CD4-positive, CD25-positive, alpha-beta regulatory T cell (primary cell): ENCODE results near the gene TMCO6. TPM values are rescaled to one million over a fixed set of nuclear protein-coding genes. Genes with fewer than 3 reads are reported as not detected.
A peak's percentile ranks its signal among the peaks of the same experiment; 100 is the strongest.
"Not testable (repeated sequence)": the region's sequence is repeated elsewhere in the genome, so short reads cannot be mapped to it uniquely, and the experiment has no call there.

Experiments
- ATAC-seq, 2 donors: fragments of 150-1000 bp; cut with Tn5 transposase; one replicate each; pipeline ENCODE4 v1.10.0; 2021; ENCODE audit warnings: low read depth in 2 of 2, moderate number of reproducible peaks in 2 of 2, moderate library complexity in 1 of 2
- DNase-seq, 3 donors: peaks; one replicate each; pipeline versions ENCODE4 v3.0.0 to v3.0.0-alpha.2; 2012 to 2022; ENCODE audit warnings: mixed read lengths in 1 of 3
- H3K27ac ChIP-seq: one replicate; pipeline ENCODE4 v1.7.0; 2013; ENCODE audit warnings: mild to moderate bottlenecking, low read length; ENCODE audit not compliant: insufficient read depth, poor library complexity, severe bottlenecking
- H3K27me3 ChIP-seq: one replicate; pipeline ENCODE4 v1.7.0; 2013; ENCODE audit warnings: low read length; ENCODE audit not compliant: control insufficient read depth, insufficient read depth
- H3K36me3 ChIP-seq: one replicate; pipeline ENCODE4 v1.7.0; 2013; ENCODE audit warnings: mild to moderate bottlenecking, low read length, moderate library complexity; ENCODE audit not compliant: control insufficient read depth, insufficient read depth
- H3K4me1 ChIP-seq: 2 replicates; pipeline ENCODE4 v1.7.0; 2013; ENCODE audit warnings: mild to moderate bottlenecking, low read length; ENCODE audit not compliant: insufficient read depth, control insufficient read depth, poor library complexity, severe bottlenecking
- H3K4me3 ChIP-seq: one replicate; pipeline ENCODE4 v1.7.0; 2013; ENCODE audit warnings: low read depth, mild to moderate bottlenecking, low read length, moderate library complexity
- H3K9me3 ChIP-seq, 2 experiments: 1 replicate in 1 of 2; 2 replicates in 1 of 2; pipeline ENCODE4 v1.7.0; 2013; ENCODE audit warnings: low read length in 2 of 2, mild to moderate bottlenecking in 1 of 2, moderate library complexity in 1 of 2; ENCODE audit not compliant: control insufficient read depth in 2 of 2
- H3K27ac Mint-ChIP-seq, 3 donors: one replicate each; pipeline ENCODE4 v1.8.0; 2020 to 2022; ENCODE audit warnings: mild to moderate bottlenecking in 3 of 3, mixed read lengths in 3 of 3, moderate library complexity in 2 of 3
- H3K27me3 Mint-ChIP-seq: one replicate; pipeline ENCODE4 v1.8.0; 2022; ENCODE audit warnings: mild to moderate bottlenecking, mixed read lengths
- H3K36me3 Mint-ChIP-seq: one replicate; pipeline ENCODE4 v1.8.0; 2020; ENCODE audit warnings: mixed read lengths
- H3K4me1 Mint-ChIP-seq, 4 donors: one replicate each; pipeline ENCODE4 v1.8.0; 2020 to 2022; ENCODE audit warnings: mixed read lengths in 4 of 4, mild to moderate bottlenecking in 1 of 4
- H3K4me3 Mint-ChIP-seq, 4 donors: one replicate each; pipeline ENCODE4 v1.8.0; 2020 to 2022; ENCODE audit warnings: mild to moderate bottlenecking in 4 of 4, mixed read lengths in 4 of 4, moderate library complexity in 3 of 4
- H3K9me3 Mint-ChIP-seq, 7 donors: one replicate each; pipeline ENCODE4 v1.8.0; 2020 to 2022; ENCODE audit warnings: mixed read lengths in 7 of 7, mild to moderate bottlenecking in 3 of 7, moderate library complexity in 2 of 7
- polyA plus RNA-seq, 4 donors: library from polyadenylated mRNA; unstranded; fragments of 300-500 nt; fragmentation: Illumina TruSeq; gene quantifications; one replicate each; pipeline ENCODE4 v1.2.3, GENCODE V29; 2021
- total RNA-seq: library from RNA; stranded (reverse); gene quantifications from one replicate; pipeline ENCODE4 v1.2.3, GENCODE V29; 2022

Gene TMCO6
- total and polyA plus RNA-seq, 5 donors from 2014 or later: 17.0 to 24.1 (median 18.6) TPM

GRCh38 chr5:140637371-140638100 is 1.7 kb upstream of the TMCO6 start:
- H3K9me3 Mint-ChIP-seq: peaks cover 0 to 1% (median 0%) of the 10 kb centered on the region in 7 donors
- peak overlapping the region; percentile 27 to 93 (median 66) for H3K4me3 Mint-ChIP-seq
- no peak for ATAC-seq
- Histone ChIP-seq H3K4me1 (peaks cover 25% of the 10 kb centered on the region), H3K27me3 (peaks cover 3% of the 10 kb centered on the region), H3K36me3 (peaks cover 6% of the 10 kb centered on the region), H3K27ac (no peak overlapping the region), H3K4me3 (no peak overlapping the region), H3K9me3 (no peaks in the 10 kb centered on the region)
- H3K36me3 Mint-ChIP-seq: no peaks in the 10 kb centered on the region
- no peak for DNase-seq
- peaks cover 10% of the 10 kb centered on the region for H3K27me3 Mint-ChIP-seq
- H3K4me1 Mint-ChIP-seq: peaks cover 18 to 52% (median 35%) of the 10 kb centered on the region in 4 donors
- H3K27ac Mint-ChIP-seq: peak overlapping the region; percentile 15 to 80 (median 69)

GRCh38 chr5:140638898-140639147 is 428 bp upstream of the TMCO6 start:
- peak overlapping the region; percentile 93 to 98 (median 95) for H3K4me3 Mint-ChIP-seq

GRCh38 chr5:140641716-140642115 is 2.5 kb downstream of the TMCO6 start:
- no peaks in the 10 kb centered on the region for H3K27me3 Mint-ChIP-seq
- H3K4me1 ChIP-seq: peaks cover 26% of the 10 kb centered on the region
- H3K4me3 ChIP-seq: no peak overlapping the region
- H3K4me3 Mint-ChIP-seq: peak overlapping the region; percentile 0 to 94 (median 28)
- H3K27me3 ChIP-seq: no peaks in the 10 kb centered on the region
- H3K9me3 Mint-ChIP-seq: peaks cover 0 to 1% (median 0%) of the 10 kb centered on the region in 7 donors
- H3K27ac Mint-ChIP-seq: no peak overlapping the region
- peaks cover 20 to 66% (median 34%) of the 10 kb centered on the region in 4 donors for H3K4me1 Mint-ChIP-seq
- H3K9me3 ChIP-seq: no peaks in the 10 kb centered on the region
- DNase-seq (no peak), ATAC-seq (no peak)
- H3K36me3 ChIP-seq: peaks cover 24% of the 10 kb centered on the region
- no peak overlapping the region for H3K27ac ChIP-seq
- H3K36me3 Mint-ChIP-seq: peaks cover 19% of the 10 kb centered on the region

More at GRCh38 chr5:140638898-140639147, 428 bp upstream of the TMCO6 start:
- ATAC-seq, H3K36me3 Mint-ChIP-seq, DNase-seq, H3K9me3 ChIP-seq, H3K9me3 Mint-ChIP-seq, H3K27me3 Mint-ChIP-seq, H3K27me3 ChIP-seq: not testable (repeated sequence)
- H3K4me1 ChIP-seq: peaks cover 16% of the 10 kb centered on the region
- H3K4me3 ChIP-seq: peak overlapping the region; percentile 93
- peaks cover 18 to 45% (median 29%) of the 10 kb centered on the region in 4 donors for H3K4me1 Mint-ChIP-seq
- H3K27ac Mint-ChIP-seq: peak overlapping the region; percentile 92 to 97 (median 92)
- H3K27ac ChIP-seq: peak overlapping the region; percentile 83
- peaks cover 11% of the 10 kb centered on the region for H3K36me3 ChIP-seq

- H3K27ac Mint-ChIP-seq: no peak overlapping the region
- no peaks in the 10 kb centered on the region for H3K27me3 Mint-ChIP-seq
- no peak for DNase-seq
- H3K4me1 Mint-ChIP-seq: peaks cover 18 to 74% (median 34%) of the 10 kb centered on the region in 4 donors
- Histone ChIP-seq H3K4me1 (peaks cover 32% of the 10 kb centered on the region), H3K27ac (no peak overlapping the region), H3K9me3 (no peaks in the 10 kb centered on the region), H3K4me3 (no peak overlapping the region), H3K27me3 (no peaks in the 10 kb centered on the region), H3K36me3 (peaks cover 24% of the 10 kb centered on the region)
- H3K9me3 Mint-ChIP-seq: peaks cover 0 to 1% (median 0%) of the 10 kb centered on the region in 7 donors
- peak overlapping the region in 1 of 4 donors; percentile 94 for H3K4me3 Mint-ChIP-seq
- peaks cover 23% of the 10 kb centered on the region for H3K36me3 Mint-ChIP-seq
- ATAC-seq: no peak
These were observed 3.5 kb downstream of the TMCO6 start for GRCh38 chr5:140642718-140643117.

GRCh38 chr5:140647042-140647419 is 7.8 kb downstream of the TMCO6 start:
- Histone ChIP-seq H3K36me3 (peaks cover 45% of the 10 kb centered on the region), H3K27ac (peak overlapping the region; percentile 97), H3K4me1 (peaks cover 28% of the 10 kb centered on the region), H3K27me3 (no peaks in the 10 kb centered on the region), H3K9me3 (no peaks in the 10 kb centered on the region), H3K4me3 (peak overlapping the region; percentile 93)
- no peak for ATAC-seq
- Mint-ChIP-seq H3K4me3 (peak overlapping the region; percentile 97 to 99 (median 98)), H3K36me3 (peaks cover 44% of the 10 kb centered on the region), H3K9me3 (no peaks in the 10 kb centered on the region), H3K27me3 (no peaks in the 10 kb centered on the region), H3K27ac (peak overlapping the region; percentile 66 to 99 (median 97)), H3K4me1 (peaks cover 12 to 77% (median 31%) of the 10 kb centered on the region in 4 donors)
- DNase-seq: no peak

- peaks cover 3 to 19% (median 11%) of the 10 kb centered on the region in 4 donors for H3K4me1 Mint-ChIP-seq
- peak overlapping the region in 1 of 3 donors; percentile 67 for H3K27ac Mint-ChIP-seq
- peak overlapping the region in 2 of 4 donors; percentile 83 to 84 for H3K4me3 Mint-ChIP-seq
- H3K9me3 ChIP-seq: no peaks in the 10 kb centered on the region
- no peaks in the 10 kb centered on the region for H3K9me3 Mint-ChIP-seq
- DNase-seq: no peak
- H3K27me3 ChIP-seq: no peaks in the 10 kb centered on the region
- H3K27ac ChIP-seq: no peak overlapping the region
- no peak overlapping the region for H3K4me3 ChIP-seq
- H3K36me3 Mint-ChIP-seq: peaks cover 71% of the 10 kb centered on the region
- peaks cover under 1% of the 10 kb centered on the region for H3K4me1 ChIP-seq
- H3K36me3 ChIP-seq: peaks cover 90% of the 10 kb centered on the region
- no peaks in the 10 kb centered on the region for H3K27me3 Mint-ChIP-seq
- ATAC-seq: no peak
These were observed 19.6 kb downstream of the TMCO6 start for GRCh38 chr5:140658870-140659269.

GRCh38 chr5:140660371-140660770 is 21.1 kb downstream of the TMCO6 start:
- H3K9me3 ChIP-seq, H3K27ac ChIP-seq, ATAC-seq, H3K9me3 Mint-ChIP-seq, H3K27me3 Mint-ChIP-seq, H3K27me3 ChIP-seq, H3K4me3 ChIP-seq, DNase-seq: not testable (repeated sequence)
- peaks cover 58% of the 10 kb centered on the region for H3K36me3 Mint-ChIP-seq
- peak overlapping the region in 1 of 4 donors; percentile 68 for H3K4me3 Mint-ChIP-seq
- Histone ChIP-seq H3K36me3 (peaks cover 75% of the 10 kb centered on the region), H3K4me1 (peaks cover 11% of the 10 kb centered on the region)
- H3K4me1 Mint-ChIP-seq: peaks cover 0 to 13% (median 9%) of the 10 kb centered on the region in 4 donors
- H3K27ac Mint-ChIP-seq: peak overlapping the region in 2 of 3 donors; percentile 17 to 43

- Histone ChIP-seq H3K27ac (peak overlapping the region; percentile 97), H3K9me3 (no peaks in the 10 kb centered on the region), H3K4me1 (peaks cover 30% of the 10 kb centered on the region), H3K4me3 (peak overlapping the region; percentile 98), H3K27me3 (no peaks in the 10 kb centered on the region), H3K36me3 (peaks cover 57% of the 10 kb centered on the region)
- Mint-ChIP-seq H3K4me1 (peaks cover 5 to 47% (median 25%) of the 10 kb centered on the region in 4 donors), H3K27ac (peak overlapping the region; percentile 96 to 99 (median 97)), H3K9me3 (peaks cover 0 to 2% (median 0%) of the 10 kb centered on the region in 7 donors), H3K4me3 (peak overlapping the region; percentile 97 to 99 (median 98)), H3K36me3 (peaks cover 50% of the 10 kb centered on the region), H3K27me3 (no peaks in the 10 kb centered on the region)
- ATAC-seq: no peak
- DNase-seq: no peak
These were observed 24.7 kb downstream of the TMCO6 start for GRCh38 chr5:140664030-140664358.
